OCI-LY7 (cell line): ENCODE results near the gene PAX7. TPM values are rescaled to one million over a fixed set of nuclear protein-coding genes. Genes with fewer than 3 reads are reported as not detected.

Experiments used
- BruUV-seq: library from RNA; stranded (reverse); fragments of 400-500 nt; replicated peaks from 2 replicates; lab custom pipeline; 2021; lab: Mats Ljungman, UMichigan
- CTCF ChIA-PET: fragments of 300-600 bp; sonication (Branson Sonifier 250); formaldehyde crosslinking; loops from one replicate; lab custom pipeline; 2022; ENCODE audit warnings: antibody characterized with exemption; ENCODE audit not compliant: unreplicated experiment; lab: Charles Lee
- POLR2A ChIA-PET: fragments of 300-600 bp; sonication (Branson Sonifier 250); formaldehyde crosslinking; loops from one replicate; lab custom pipeline; 2022; ENCODE audit warnings: antibody characterized with exemption; lab: Charles Lee
- DNase-seq: peaks from one replicate; pipeline ENCODE4 v3.0.0-alpha.2; 2015; ENCODE audit warnings: low spot score
- H2AFZ ChIP-seq: fragments of 200-600 bp; sonication (generic), shearing (Covaris generic); 2 replicates; pipeline ENCODE4 v1.6.1; 2014; ENCODE audit warnings: mild to moderate bottlenecking, antibody characterized with exemption, low read length, moderate library complexity
- H3K27ac ChIP-seq: fragments of 200-600 bp; sonication (generic); 2 replicates; pipeline ENCODE4 v1.5.1; 2014; ENCODE audit warnings: mixed run types, low read depth, mild to moderate bottlenecking, moderate library complexity, low read length, inconsistent platforms; ENCODE audit not compliant: poor library complexity, severe bottlenecking
- H3K36me3 ChIP-seq: fragments of 200-600 bp; sonication (generic); 2 replicates; pipeline ENCODE4 v1.6.1; 2014; ENCODE audit warnings: mild to moderate bottlenecking, antibody characterized with exemption, low read length, moderate library complexity, mixed read lengths; ENCODE audit not compliant: insufficient read depth
- H3K4me1 ChIP-seq: fragments of 200-600 bp; sonication (generic); 2 replicates; pipeline ENCODE4 v1.5.1; 2014; ENCODE audit warnings: mild to moderate bottlenecking, low read length; ENCODE audit not compliant: insufficient read depth, poor library complexity, severe bottlenecking
- H3K4me2 ChIP-seq: fragments of 200-600 bp; sonication (generic); 2 replicates; pipeline ENCODE4 v1.6.1; 2014; ENCODE audit warnings: mild to moderate bottlenecking, low read length
- H3K4me3 ChIP-seq: fragments of 200-600 bp; sonication (generic); 2 replicates; pipeline ENCODE4 v1.5.1; 2014; ENCODE audit warnings: mild to moderate bottlenecking, low read depth, low read length; ENCODE audit not compliant: poor library complexity, severe bottlenecking
- H3K79me2 ChIP-seq: fragments of 200-600 bp; sonication (generic); 2 replicates; pipeline ENCODE4 v1.6.1; 2016; ENCODE audit warnings: low read depth, mild to moderate bottlenecking, low read length, moderate library complexity, mixed read lengths; ENCODE audit not compliant: insufficient read depth
- H3K9me2 ChIP-seq: fragments of 200-600 bp; sonication (generic); 2 replicates; pipeline ENCODE4 v1.6.1; 2016; ENCODE audit warnings: mild to moderate bottlenecking, low read length, mixed read lengths; ENCODE audit not compliant: insufficient read depth
- H3K9me3 ChIP-seq: fragments of 200-600 bp; sonication (generic); 2 replicates; pipeline ENCODE4 v1.6.1; 2014; ENCODE audit warnings: mild to moderate bottlenecking, mixed run types, low read length, mixed read lengths
- H4K20me1 ChIP-seq: fragments of 200-600 bp; sonication (generic); 2 replicates; pipeline ENCODE4 v1.6.1; 2014; ENCODE audit warnings: mild to moderate bottlenecking, antibody characterized with exemption, low read length, moderate library complexity, mixed read lengths; ENCODE audit not compliant: insufficient read depth
- CTCF ChIP-seq: fragments of 200-600 bp; sonication (generic); conservative IDR thresholded peaks from 2 replicates; pipeline ENCODE4 v1.5.1; 2014; ENCODE audit warnings: mild to moderate bottlenecking, antibody characterized with exemption, low read length, moderate library complexity, mixed read lengths
- EZH2phosphoT487 ChIP-seq: fragments of 200-600 bp; sonication (generic); IDR thresholded peaks from 2 replicates; pipeline ENCODE4 v1.6.1; 2018; ENCODE audit warnings: low read depth, borderline replicate concordance, mild to moderate bottlenecking, mixed run types, antibody characterized with exemption, low read length, moderate library complexity, mixed read lengths
- intact Hi-C: fragments of 100-400 bp; cut with micrococcal nuclease; formaldehyde crosslinking; loops from one replicate; pipeline ENCODE4 v1.10.0; 2022; ENCODE audit not compliant: unreplicated experiment
- total RNA-seq, 2 experiments: library from RNA; depleted of rRNA in 1 of 2; stranded (reverse); fragments of >200 nt in 1 of 2; shearing (Covaris generic) in 1 of 2; gene quantifications; 2 replicates each; pipeline ENCODE4 v1.2.3, GENCODE V29; 2014 to 2022

Gene PAX7
- total RNA-seq, 2 experiments from 2014 or later = not detected

GRCh38 chr1:18703041-18703621 lies 72.5 kb downstream of the PAX7 start:
- no peak for DNase-seq
- H4K20me1 ChIP-seq = no peaks in the 10 kb centered on the region
- H3K4me1 ChIP-seq = no peaks in the 10 kb centered on the region
- no peaks in the 10 kb centered on the region for H3K9me2 ChIP-seq
- H2AFZ ChIP-seq = no peak overlapping the region
- POLR2A ChIA-PET = no interaction called here
- CTCF ChIA-PET = no interaction called here
- H3K36me3 ChIP-seq = no peaks in the 10 kb centered on the region
- intact Hi-C loops = no loop called here
- BruUV-seq = no TSS peak
- no peak overlapping the region for H3K4me2 ChIP-seq
- H3K4me3 ChIP-seq = no peak overlapping the region
- no peak overlapping the region for H3K27ac ChIP-seq
- H3K9me3 ChIP-seq = no peaks in the 10 kb centered on the region
- TF ChIP-seq EZH2phosphoT487 (no peak), CTCF (no peak)
- H3K79me2 ChIP-seq = no peaks in the 10 kb centered on the region

- H3K9me2 ChIP-seq = no peaks in the 10 kb centered on the region
- H4K20me1 ChIP-seq = no peaks in the 10 kb centered on the region
- H3K4me2 ChIP-seq = no peak overlapping the region
- no peaks in the 10 kb centered on the region for H3K9me3 ChIP-seq
- no peaks in the 10 kb centered on the region for H3K36me3 ChIP-seq
- no peak for DNase-seq
- no peak overlapping the region for H3K27ac ChIP-seq
- no peaks in the 10 kb centered on the region for H3K79me2 ChIP-seq
- no peak for TF ChIP-seq CTCF
- TF ChIP-seq EZH2phosphoT487 = no peak
- no peak overlapping the region for H2AFZ ChIP-seq
- no peak overlapping the region for H3K4me3 ChIP-seq
- H3K4me1 ChIP-seq = no peaks in the 10 kb centered on the region
- ChIA-PET CTCF (no interaction called here), POLR2A (no interaction called here)
- BruUV-seq = no TSS peak
- intact Hi-C loops = no loop called here
Observed at GRCh38 chr1:18705811-18706210, 75.2 kb downstream of the PAX7 start.

- H3K4me1 ChIP-seq = no peaks in the 10 kb centered on the region
- H3K4me2 ChIP-seq = no peak overlapping the region
- H3K9me3 ChIP-seq = no peaks in the 10 kb centered on the region
- BruUV-seq = no TSS peak
- H3K9me2 ChIP-seq = no peaks in the 10 kb centered on the region
- H4K20me1 ChIP-seq = no peaks in the 10 kb centered on the region
- no peaks in the 10 kb centered on the region for H3K79me2 ChIP-seq
- POLR2A ChIA-PET = no interaction called here
- no peak overlapping the region for H3K4me3 ChIP-seq
- no peak for DNase-seq
- no peak overlapping the region for H3K27ac ChIP-seq
- no peak for TF ChIP-seq CTCF
- no peak for TF ChIP-seq EZH2phosphoT487
- no peak overlapping the region for H2AFZ ChIP-seq
- H3K36me3 ChIP-seq = no peaks in the 10 kb centered on the region
- intact Hi-C loops = no loop called here
- CTCF ChIA-PET = no interaction called here
Observed at GRCh38 chr1:18707696-18708257, 77.1 kb downstream of the PAX7 start.
